Caki2 (cell line): ENCODE results near the gene LCE6A. TPM values are rescaled to one million over a fixed set of nuclear protein-coding genes. Genes with fewer than 3 reads are reported as not detected.

Experiments
- DNase-seq: peaks from one replicate; pipeline ENCODE4 v3.0.0-alpha.2; 2015; ENCODE audit warnings: low read depth
- in situ Hi-C: cut with HindIII; loops from 2 replicates; pipeline ENCODE4 v1.10.0; 2016; ENCODE audit warnings: low sequenced_read_pairs, low pct_unique_long_range_greater_than_20kb, mixed read lengths
- total RNA-seq: library from RNA; depleted of rRNA; stranded (reverse); fragments of >200 nt; shearing (Covaris generic); gene quantifications from 2 replicates; pipeline ENCODE4 v1.2.3, GENCODE V29; 2014; ENCODE audit warnings: low replicate concordance; rRNA removed

The LCE6A gene, protein sequence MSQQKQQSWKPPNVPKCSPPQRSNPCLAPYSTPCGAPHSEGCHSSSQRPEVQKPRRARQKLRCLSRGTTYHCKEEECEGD
- total RNA-seq: not detected in 2 replicates

GRCh38 chr1:152842556-152842955 lies at the start of gene LCE6A:
LCE6A (plus strand) TSS chr1:152842856; CDS start chr1:152843521, 665 bp downstream.
- DNase-seq: no peak
- in situ Hi-C loops: no loop called here

GRCh38 chr1:152795686-152796085 lies 47.0 kb upstream of the LCE6A start:
- in situ Hi-C loops: no loop called here
- DNase-seq: no peak

- no peak for DNase-seq
- in situ Hi-C loops: no loop called here
Observed at GRCh38 chr1:152796421-152796820, 46.2 kb upstream of the LCE6A start, which contains the start of gene LCE1D. LCE1D (plus strand) TSS chr1:152796721; CDS start chr1:152797795, 1,074 bp downstream.

- in situ Hi-C loops: no loop called here
- no peak for DNase-seq
Observed at GRCh38 chr1:152801333-152801732, 41.3 kb upstream of the LCE6A start.

- no peak for DNase-seq
- in situ Hi-C loops: no loop called here
Observed at GRCh38 chr1:152806576-152806975, 36.1 kb upstream of the LCE6A start, which contains the start of gene LCE1C. LCE1C (minus strand) TSS chr1:152806651; CDS start chr1:152805478, 1,173 bp downstream.

DNA sequence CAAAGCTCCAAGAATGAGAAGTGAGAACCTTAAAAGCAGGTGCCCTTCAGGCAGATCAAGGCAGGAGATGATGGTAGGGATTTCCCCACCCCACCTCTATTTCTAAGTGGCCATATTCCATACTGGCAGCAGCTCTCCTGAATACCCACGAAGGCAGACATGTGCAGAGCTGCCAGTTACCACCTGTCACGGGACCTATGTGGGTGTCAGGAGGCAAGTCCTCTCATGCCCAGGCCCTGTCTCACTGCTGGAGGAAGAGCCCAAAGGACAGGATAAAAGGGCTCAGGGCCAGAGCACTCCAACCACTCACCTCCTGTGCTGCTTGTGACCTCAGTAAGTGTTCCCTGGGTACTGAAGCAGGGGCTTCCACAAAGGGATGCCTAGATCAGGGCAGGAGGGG lies 31.6 kb upstream of the LCE6A start:
- in situ Hi-C loops: no loop called here
- DNase-seq: no peak

- DNase-seq: no peak
- in situ Hi-C loops: no loop called here
Observed at GRCh38 chr1:152811671-152812070, 31.0 kb upstream of the LCE6A start, which contains the start of gene LCE1B. LCE1B (plus strand) TSS chr1:152811971; CDS start chr1:152812447, 476 bp downstream.

DNA sequence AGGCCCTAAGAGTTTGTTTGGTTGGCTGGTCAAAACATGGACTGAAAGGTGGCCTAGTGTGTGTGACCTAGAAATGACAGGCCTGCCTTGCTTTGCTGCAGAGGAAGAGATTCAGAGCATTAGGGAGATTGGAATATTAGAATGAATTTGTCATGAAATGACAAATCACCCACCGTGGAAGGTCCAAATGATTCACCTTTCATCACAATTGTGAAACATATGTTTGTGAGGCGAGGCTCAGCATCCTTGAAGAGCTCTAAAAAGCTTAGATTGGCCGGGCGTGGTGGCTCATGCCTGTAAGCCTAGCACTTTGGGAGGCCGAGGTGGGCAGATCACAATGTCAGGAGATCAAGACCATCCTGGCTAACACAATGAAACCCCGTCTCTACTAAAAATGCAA lies 25.3 kb upstream of the LCE6A start:
- in situ Hi-C loops: no loop called here
- no peak for DNase-seq

DNA sequence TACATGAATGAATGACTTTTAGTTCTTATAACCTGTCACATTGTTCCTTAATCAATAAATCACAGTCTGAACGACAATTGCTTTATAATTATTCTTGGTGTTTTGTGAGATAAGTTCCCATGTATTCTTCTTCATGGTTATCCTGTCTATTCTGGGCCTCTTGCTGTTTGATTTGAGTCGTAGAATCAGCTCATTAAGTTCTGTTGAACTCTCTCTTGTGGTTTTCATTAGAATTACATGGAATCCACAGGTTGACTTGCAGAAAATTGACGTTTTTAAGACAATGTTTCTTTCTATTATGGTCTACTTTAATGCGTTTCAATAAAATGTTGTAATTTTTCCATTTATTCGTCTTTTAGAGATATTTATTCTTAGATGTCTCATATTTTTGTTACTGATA lies 19.4 kb upstream of the LCE6A start:
- in situ Hi-C loops: no loop called here
- DNase-seq: no peak

DNA sequence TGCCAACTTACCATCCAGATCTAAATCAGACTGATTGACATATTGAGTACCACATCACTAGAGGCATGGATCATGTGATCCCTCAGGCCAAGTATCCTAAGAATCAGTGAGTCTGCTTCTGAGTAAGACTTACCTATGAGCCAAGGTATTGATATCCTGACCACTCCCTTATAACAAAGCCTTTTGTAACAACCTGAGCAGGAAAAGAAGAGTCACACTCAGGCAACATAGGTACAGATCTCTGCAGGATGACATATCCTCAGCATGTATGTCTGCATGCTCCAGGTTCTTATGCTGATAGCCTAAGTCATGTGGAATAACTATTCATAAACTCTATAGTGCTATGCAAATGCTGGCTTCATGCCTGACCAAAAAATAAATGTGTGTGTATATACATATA lies 17.7 kb upstream of the LCE6A start:
- DNase-seq: no peak
- in situ Hi-C loops: no loop called here

- DNase-seq: no peak
- in situ Hi-C loops: no loop called here
Observed at GRCh38 chr1:152827173-152827572, 15.5 kb upstream of the LCE6A start, which contains the start of gene LCE1A. LCE1A (plus strand) TSS chr1:152827473; CDS start chr1:152827473, 0 bp downstream.

DNA sequence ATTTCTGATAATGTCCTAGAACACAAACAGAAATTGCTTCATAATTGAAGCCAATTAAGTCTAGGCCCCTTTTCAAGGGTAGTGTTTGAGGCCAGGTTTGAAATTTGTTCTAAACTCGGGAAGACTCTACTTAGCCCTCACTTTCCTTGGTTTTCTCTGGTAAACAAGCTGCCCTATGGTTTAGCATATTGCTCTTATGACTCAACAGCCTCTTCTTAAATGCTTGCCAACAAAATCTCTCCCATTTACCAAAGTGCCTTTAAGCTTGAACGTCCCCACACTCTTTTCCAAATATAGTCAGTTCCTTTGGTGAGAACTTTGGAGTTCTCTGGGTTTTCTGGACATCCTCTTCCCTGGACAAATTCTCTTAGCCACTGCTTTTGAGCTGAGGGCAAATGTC lies 5.8 kb upstream of the LCE6A start:
- in situ Hi-C loops: no loop called here
- DNase-seq: no peak

DNA sequence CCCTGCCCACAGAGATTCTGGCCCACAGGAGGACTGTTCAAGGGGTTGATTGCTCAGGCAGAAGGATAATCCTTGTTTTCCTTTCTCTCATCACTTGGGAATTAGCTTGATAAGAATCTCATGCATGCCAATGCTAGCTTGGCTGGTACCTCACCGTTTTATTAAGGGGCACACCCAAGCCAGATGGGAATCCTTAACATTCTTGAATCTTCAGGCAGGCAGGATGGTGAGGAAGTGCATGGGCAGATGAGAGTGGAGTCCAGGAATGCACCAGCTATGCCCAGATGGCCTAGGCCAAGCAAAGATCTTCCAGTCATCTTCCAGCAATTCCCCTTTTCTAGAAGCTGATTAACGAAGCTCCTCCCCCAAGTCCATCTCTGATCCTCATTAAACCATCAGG lies 13.0 kb downstream of the LCE6A start:
- DNase-seq: no peak
- in situ Hi-C loops: no loop called here

- no peak for DNase-seq
- in situ Hi-C loops: no loop called here
Observed at GRCh38 chr1:152858062-152858461, 15.4 kb downstream of the LCE6A start.

DNA sequence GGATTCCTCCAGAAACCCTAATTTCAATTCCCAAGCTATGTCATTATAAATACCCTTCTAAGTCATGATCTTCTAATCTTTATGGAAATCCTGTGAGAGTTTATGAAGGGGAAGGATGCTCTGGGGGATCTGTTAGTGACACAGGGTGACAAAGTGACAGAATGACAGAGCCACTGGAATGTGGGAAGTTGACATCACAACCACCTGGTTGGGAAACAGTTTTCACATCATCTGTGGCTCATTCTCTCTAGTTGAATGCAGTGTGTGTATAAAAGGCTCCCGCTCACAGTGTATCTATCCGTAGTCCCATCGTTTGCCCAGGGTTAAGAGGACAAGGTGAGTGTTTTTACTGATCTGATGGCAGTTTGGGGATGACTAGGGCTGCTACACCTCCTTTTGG lies 17.0 kb downstream of the LCE6A start, which contains the start of gene LCE7A:
Gene LCE7A (plus strand): TSS at position 301 of the 400 bp plus-strand sequence. CDS start 702 bp downstream, outside the sequence.
- in situ Hi-C loops: no loop called here
- DNase-seq: no peak

DNA sequence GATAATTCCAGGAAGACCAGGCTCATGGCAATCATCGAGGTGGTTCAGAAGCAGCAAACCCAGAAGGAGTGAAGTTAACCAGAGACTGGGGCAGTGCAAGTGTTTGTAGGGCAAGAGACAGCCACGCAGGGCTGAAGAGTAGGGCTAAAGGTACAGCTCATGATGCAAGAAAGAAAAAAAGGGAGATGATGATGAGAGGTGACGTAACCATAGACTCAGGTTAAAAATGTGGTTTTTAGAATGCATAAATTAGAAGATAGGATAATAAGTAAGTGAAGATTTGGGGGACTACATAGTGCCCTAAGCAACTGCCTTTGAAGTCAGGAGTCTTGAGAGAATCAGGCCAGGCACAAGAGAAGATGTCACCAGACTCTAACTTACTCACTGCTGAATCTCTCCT lies 17.5 kb downstream of the LCE6A start:
- in situ Hi-C loops: no loop called here
- DNase-seq: no peak

DNA sequence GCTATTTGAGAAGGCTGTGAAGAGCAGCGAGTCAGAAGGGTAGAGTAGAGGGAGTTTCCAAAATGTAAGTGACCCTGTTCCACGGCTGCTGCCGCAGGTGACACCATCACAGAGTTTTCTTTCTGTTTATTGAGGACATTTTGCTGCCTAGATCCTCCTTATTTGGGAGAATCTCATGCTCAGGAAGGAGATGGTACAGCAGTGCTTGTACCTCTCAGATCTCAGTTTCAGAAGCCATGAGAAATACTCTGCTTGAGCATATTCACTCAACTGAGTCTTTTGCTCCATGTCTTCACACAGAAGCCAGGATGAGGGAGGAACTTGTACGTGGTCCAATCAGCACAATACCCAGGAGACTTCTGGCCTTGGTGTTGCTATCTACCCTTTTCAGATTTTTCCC lies 18.7 kb downstream of the LCE6A start:
- in situ Hi-C loops: no loop called here

GRCh38 chr1:152864443-152864842 lies 21.8 kb downstream of the LCE6A start:
- in situ Hi-C loops: no loop called here
- DNase-seq: no peak

More for the DNA sequence above, 18.7 kb downstream of the LCE6A start:
- DNase-seq: no peak

DNA sequence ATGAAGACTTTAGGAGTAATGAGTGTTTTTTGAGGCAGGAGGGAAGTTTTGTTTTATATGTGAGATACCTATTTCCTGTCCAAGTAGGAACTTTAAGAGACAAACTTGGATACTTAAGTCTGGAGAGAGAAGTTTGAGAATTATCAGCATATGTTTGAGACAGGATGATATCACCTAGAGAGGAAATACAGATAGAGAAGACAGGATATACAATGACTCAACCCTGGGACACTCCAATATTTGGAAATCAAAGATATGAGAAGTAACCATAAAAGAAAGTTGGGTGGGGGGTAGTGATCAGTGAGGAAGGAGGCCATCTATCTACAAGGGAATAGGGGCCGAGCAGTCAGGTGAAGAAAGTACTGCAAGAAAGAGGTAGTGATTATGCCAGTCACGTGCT lies 23.7 kb downstream of the LCE6A start:
- no peak for DNase-seq
- in situ Hi-C loops: no loop called here

GRCh38 chr1:152869808-152870419 lies 27.3 kb downstream of the LCE6A start:
- in situ Hi-C loops: no loop called here
- DNase-seq: peak; percentile 30
